PC-3 (cell line): ENCODE measurements around the gene COG5.
A peak's percentile ranks its signal among the peaks of the same experiment; 100 is the strongest.

Source experiments
- CTCF ChIP-seq: fragments of 300-600 bp; sonication (generic); conservative IDR thresholded peaks from 2 replicates; pipeline ENCODE4 v1.5.1; 2017; ENCODE audit warnings: antibody characterized with exemption, low read depth, mild to moderate bottlenecking, low read length
- EZH2phosphoT487 ChIP-seq: fragments of 300-600 bp; sonication (generic); IDR thresholded peaks from 2 replicates; pipeline ENCODE4 v1.6.1; 2018; ENCODE audit warnings: mild to moderate bottlenecking, antibody characterized with exemption, low read length, borderline replicate concordance

- TF ChIP-seq CTCF = peak; percentile 56
- no peak for TF ChIP-seq EZH2phosphoT487
These were observed 396.1 kb downstream of the COG5 start for GRCh38 chr7:107167483-107168232.
